Subcutaneous adipose tissue (tissue), 4 donors: ENCODE data around the gene MITF. TPM values are rescaled to one million over a fixed set of nuclear protein-coding genes. Genes with fewer than 3 reads are reported as not detected.

Experiments
- CTCF ChIP-seq: fragments of 450-650 bp; IDR thresholded peaks from one replicate; pipeline ENCODE4 v1.5.1; 2016; ENCODE audit warnings: low read depth, mild to moderate bottlenecking, control low read depth, antibody characterized with exemption, moderate library complexity
- total RNA-seq, 4 donors: library from RNA; depleted of rRNA; stranded (reverse); fragments of >200 nt; gene quantifications; one replicate each; pipeline ENCODE4 v1.1.0, GENCODE V29; 2016

The MITF gene
- total RNA-seq, 4 donors from 2014 or later = 19.6 to 60.3 (median 32.5) TPM

- TF ChIP-seq CTCF = no peak
Measured at GRCh38 chr3:69867941-69868505, 128.8 kb downstream of the MITF start.

- TF ChIP-seq CTCF = no peak
Measured at GRCh38 chr3:69868841-69869420, 129.7 kb downstream of the MITF start.

- no peak for TF ChIP-seq CTCF
Measured at GRCh38 chr3:69869643-69870042, 130.4 kb downstream of the MITF start.

DNA sequence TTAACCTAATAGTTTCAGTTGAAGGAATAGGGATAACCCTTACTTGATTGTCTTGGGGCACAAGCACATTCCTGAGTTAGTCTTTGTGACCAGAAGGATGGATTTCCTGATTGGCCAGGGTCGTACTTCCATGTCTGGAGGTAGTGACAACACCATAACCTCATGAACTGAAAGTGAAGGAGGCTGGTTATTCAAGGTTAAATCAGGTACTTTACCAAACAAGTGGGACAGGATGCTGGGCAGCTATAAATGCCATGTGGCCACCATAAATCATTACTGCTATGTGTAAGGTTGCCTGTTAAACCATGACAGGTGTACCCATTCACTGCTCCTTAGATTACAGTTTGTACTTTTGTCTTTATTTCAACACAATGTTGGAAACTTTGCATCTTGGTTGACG, 132.0 kb downstream of the MITF start:
- TF ChIP-seq CTCF = no peak

- no peak for TF ChIP-seq CTCF
Measured at GRCh38 chr3:69871868-69872267, 132.6 kb downstream of the MITF start.

GRCh38 chr3:69872783-69873378, 133.6 kb downstream of the MITF start:
- no peak for TF ChIP-seq CTCF

DNA sequence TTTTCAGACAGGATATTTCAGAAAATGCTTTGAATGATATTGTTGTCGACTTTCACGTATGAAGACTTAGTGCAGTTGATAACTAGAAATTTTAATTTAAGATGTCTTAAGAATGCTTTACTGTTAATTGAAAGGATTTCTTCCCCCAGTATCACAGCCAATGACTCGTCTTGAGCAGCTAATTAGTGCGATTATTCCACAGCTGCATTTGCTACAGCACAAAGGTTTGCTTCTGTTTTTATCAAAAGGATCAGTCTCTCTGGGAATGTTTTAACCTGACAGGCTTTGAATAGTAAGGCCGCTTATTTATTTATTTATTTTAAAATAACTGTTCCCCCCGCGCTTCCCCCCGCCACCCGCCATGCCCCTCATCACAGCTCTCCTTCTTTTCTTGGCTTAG, 136.8 kb downstream of the MITF start:
- no peak for TF ChIP-seq CTCF
